Measurements from ENCODE around the gene GTF2IRD1. TPM values are rescaled to one million over a fixed set of nuclear protein-coding genes. Genes with fewer than 3 reads are reported as not detected.

The GTF2IRD1 gene
- total and polyA plus RNA-seq, 2 experiments from 2014 or later, result 28.7 to 37.1 TPM

GRCh38 chr7:74430961-74431466 lies 22.7 kb upstream of the GTF2IRD1 start:
- Mint-ChIP-seq H3K4me3 (peak overlapping the region; percentile 28; the same call in 1 of the 3 replicates), H3K9me3 (no peaks in the 10 kb centered on the region), H3K27me3 (ENCODE audit: insufficient read depth, low read depth, poor library complexity) (peaks cover 15% of the 10 kb centered on the region), H3K36me3 (ENCODE audit: low read depth) (no peaks in the 10 kb centered on the region), H3K4me1 (peaks cover 26% of the 10 kb centered on the region), H3K27ac (peak overlapping the region; percentile 95)
- H3F3A ChIP-seq (replicated peaks; ENCODE audit: low read depth), result peaks cover 9% of the 10 kb centered on the region; the same call in 1 of the 2 replicates
- H3K27ac ChIP-seq (ENCODE audit: low read depth), result peak overlapping the region; percentile 30; the same call in 1 of the 2 replicates
- peak overlapping the region; percentile 98 for H2AFZ ChIP-seq
- peak; percentile 56 for DNase-seq (ENCODE audit: low spot score)
- no peaks in the 10 kb centered on the region for H3K36me3 ChIP-seq (ENCODE audit: insufficient read depth)
- H3K4me2 ChIP-seq, result peak overlapping the region; percentile 62
- H3K79me2 ChIP-seq (replicated peaks; ENCODE audit: insufficient read depth), result no peaks in the 10 kb centered on the region
- H3K27me3 ChIP-seq (ENCODE audit: insufficient read depth), result no peaks in the 10 kb centered on the region
- H3K9me2 ChIP-seq (ENCODE audit: insufficient read depth), result no peaks in the 10 kb centered on the region
- ATAC-seq, result peak; percentile 56
- H4K20me1 ChIP-seq (replicated peaks; ENCODE audit: insufficient read depth), result no peaks in the 10 kb centered on the region
- no peak for TF ChIP-seq ZNF331 (CRISPR knock-in tag; IDR thresholded peaks at IDR 0.05; ENCODE audit: low read depth)
- no peak for TF ChIP-seq EZH2phosphoT487 (IDR thresholded peaks at IDR 0.05; ENCODE audit: unreplicated experiment)
- TF ChIP-seq NANOG (IDR thresholded peaks at IDR 0.05; ENCODE audit: borderline replicate concordance), result no peak
- TF ChIP-seq STAT1 (IDR thresholded peaks at IDR 0.05; ENCODE audit: unreplicated experiment), result no peak
- TF ChIP-seq JUNB (IDR thresholded peaks at IDR 0.05; ENCODE audit: unreplicated experiment), result no peak
- no peak for TF ChIP-seq ZNF114 (CRISPR knock-in tag; IDR thresholded peaks at IDR 0.05)
- TF ChIP-seq, protein P1, sequence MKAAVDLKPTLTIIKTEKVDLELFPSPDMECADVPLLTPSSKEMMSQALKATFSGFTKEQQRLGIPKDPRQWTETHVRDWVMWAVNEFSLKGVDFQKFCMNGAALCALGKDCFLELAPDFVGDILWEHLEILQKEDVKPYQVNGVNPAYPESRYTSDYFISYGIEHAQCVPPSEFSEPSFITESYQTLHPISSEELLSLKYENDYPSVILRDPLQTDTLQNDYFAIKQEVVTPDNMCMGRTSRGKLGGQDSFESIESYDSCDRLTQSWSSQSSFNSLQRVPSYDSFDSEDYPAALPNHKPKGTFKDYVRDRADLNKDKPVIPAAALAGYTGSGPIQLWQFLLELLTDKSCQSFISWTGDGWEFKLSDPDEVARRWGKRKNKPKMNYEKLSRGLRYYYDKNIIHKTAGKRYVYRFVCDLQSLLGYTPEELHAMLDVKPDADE (IDR thresholded peaks at IDR 0.05), result no peak
- TF ChIP-seq POLR2AphosphoS5 (IDR thresholded peaks at IDR 0.05; ENCODE audit: low read depth), result no peak
- TF ChIP-seq CREB1 (CRISPR knock-in tag; IDR thresholded peaks at IDR 0.05; ENCODE audit: low read depth), result no peak
- TF ChIP-seq, protein P2, sequence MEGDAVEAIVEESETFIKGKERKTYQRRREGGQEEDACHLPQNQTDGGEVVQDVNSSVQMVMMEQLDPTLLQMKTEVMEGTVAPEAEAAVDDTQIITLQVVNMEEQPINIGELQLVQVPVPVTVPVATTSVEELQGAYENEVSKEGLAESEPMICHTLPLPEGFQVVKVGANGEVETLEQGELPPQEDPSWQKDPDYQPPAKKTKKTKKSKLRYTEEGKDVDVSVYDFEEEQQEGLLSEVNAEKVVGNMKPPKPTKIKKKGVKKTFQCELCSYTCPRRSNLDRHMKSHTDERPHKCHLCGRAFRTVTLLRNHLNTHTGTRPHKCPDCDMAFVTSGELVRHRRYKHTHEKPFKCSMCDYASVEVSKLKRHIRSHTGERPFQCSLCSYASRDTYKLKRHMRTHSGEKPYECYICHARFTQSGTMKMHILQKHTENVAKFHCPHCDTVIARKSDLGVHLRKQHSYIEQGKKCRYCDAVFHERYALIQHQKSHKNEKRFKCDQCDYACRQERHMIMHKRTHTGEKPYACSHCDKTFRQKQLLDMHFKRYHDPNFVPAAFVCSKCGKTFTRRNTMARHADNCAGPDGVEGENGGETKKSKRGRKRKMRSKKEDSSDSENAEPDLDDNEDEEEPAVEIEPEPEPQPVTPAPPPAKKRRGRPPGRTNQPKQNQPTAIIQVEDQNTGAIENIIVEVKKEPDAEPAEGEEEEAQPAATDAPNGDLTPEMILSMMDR (conservative IDR thresholded peaks at IDR 0.05; ENCODE audit: low read depth in 2 of 2), result no peak
- TF ChIP-seq, protein P3, sequence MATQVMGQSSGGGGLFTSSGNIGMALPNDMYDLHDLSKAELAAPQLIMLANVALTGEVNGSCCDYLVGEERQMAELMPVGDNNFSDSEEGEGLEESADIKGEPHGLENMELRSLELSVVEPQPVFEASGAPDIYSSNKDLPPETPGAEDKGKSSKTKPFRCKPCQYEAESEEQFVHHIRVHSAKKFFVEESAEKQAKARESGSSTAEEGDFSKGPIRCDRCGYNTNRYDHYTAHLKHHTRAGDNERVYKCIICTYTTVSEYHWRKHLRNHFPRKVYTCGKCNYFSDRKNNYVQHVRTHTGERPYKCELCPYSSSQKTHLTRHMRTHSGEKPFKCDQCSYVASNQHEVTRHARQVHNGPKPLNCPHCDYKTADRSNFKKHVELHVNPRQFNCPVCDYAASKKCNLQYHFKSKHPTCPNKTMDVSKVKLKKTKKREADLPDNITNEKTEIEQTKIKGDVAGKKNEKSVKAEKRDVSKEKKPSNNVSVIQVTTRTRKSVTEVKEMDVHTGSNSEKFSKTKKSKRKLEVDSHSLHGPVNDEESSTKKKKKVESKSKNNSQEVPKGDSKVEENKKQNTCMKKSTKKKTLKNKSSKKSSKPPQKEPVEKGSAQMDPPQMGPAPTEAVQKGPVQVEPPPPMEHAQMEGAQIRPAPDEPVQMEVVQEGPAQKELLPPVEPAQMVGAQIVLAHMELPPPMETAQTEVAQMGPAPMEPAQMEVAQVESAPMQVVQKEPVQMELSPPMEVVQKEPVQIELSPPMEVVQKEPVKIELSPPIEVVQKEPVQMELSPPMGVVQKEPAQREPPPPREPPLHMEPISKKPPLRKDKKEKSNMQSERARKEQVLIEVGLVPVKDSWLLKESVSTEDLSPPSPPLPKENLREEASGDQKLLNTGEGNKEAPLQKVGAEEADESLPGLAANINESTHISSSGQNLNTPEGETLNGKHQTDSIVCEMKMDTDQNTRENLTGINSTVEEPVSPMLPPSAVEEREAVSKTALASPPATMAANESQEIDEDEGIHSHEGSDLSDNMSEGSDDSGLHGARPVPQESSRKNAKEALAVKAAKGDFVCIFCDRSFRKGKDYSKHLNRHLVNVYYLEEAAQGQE (IDR thresholded peaks at IDR 0.05; ENCODE audit: unreplicated experiment), result no peak
- no peak for TF ChIP-seq EZH2 (IDR thresholded peaks at IDR 0.05; ENCODE audit: low read depth, unreplicated experiment)
- TF ChIP-seq ZNF462 (CRISPR knock-in tag; IDR thresholded peaks at IDR 0.05), result no peak
- H3K4me1 ChIP-seq (ENCODE audit: insufficient read depth), result peaks cover 27% of the 10 kb centered on the region
- no peak overlapping the region for H3K4me3 ChIP-seq
